BLaER1 (cell line): Measurements from ENCODE around the gene THUMPD2.

Source experiments
- H3K27ac ChIP-seq: shearing (Covaris generic); formaldehyde crosslinking; 2 replicates; pipeline ENCODE4 v1.8.1; 2022
- H3K27me3 ChIP-seq: shearing (Covaris generic); formaldehyde crosslinking; 2 replicates; pipeline ENCODE4 v1.8.1; 2022
- H3K36me3 ChIP-seq: shearing (Covaris generic); formaldehyde crosslinking; 2 replicates; pipeline ENCODE4 v1.8.1; 2022
- H3K4me1 ChIP-seq: shearing (Covaris generic); formaldehyde crosslinking; 2 replicates; pipeline ENCODE4 v1.8.1; 2022
- H3K4me2 ChIP-seq: shearing (Covaris generic); formaldehyde crosslinking; 2 replicates; pipeline ENCODE4 v1.8.1; 2022
- H3K4me3 ChIP-seq: shearing (Covaris generic); formaldehyde crosslinking; 2 replicates; pipeline ENCODE4 v1.8.1; 2022
- H3K9ac ChIP-seq: shearing (Covaris generic); formaldehyde crosslinking; 2 replicates; pipeline ENCODE4 v1.8.1; 2022
- H3K9me3 ChIP-seq: shearing (Covaris generic); formaldehyde crosslinking; 2 replicates; pipeline ENCODE4 v1.8.1; 2022
- H4K20me1 ChIP-seq: shearing (Covaris generic); formaldehyde crosslinking; 2 replicates; pipeline ENCODE4 v1.8.1; 2022
- Cebpa-rat ChIP-seq: shearing (Covaris generic); IDR thresholded peaks from 2 replicates; pipeline ENCODE4 v1.8.1; 2022

THUMPD2 gene

GRCh38 chr2:39787950-39788349 lies 8.9 kb upstream of the THUMPD2 start:
- no peaks in the 10 kb centered on the region for H3K4me1 ChIP-seq
- H3K9ac ChIP-seq: no peak overlapping the region
- peaks cover 33% of the 10 kb centered on the region for H3K9me3 ChIP-seq
- no peak overlapping the region for H3K4me3 ChIP-seq
- no peaks in the 10 kb centered on the region for H3K36me3 ChIP-seq
- no peaks in the 10 kb centered on the region for H4K20me1 ChIP-seq
- no peaks in the 10 kb centered on the region for H3K27me3 ChIP-seq
- no peak for TF ChIP-seq Cebpa-rat
- H3K27ac ChIP-seq: no peak overlapping the region
- no peak overlapping the region for H3K4me2 ChIP-seq

DNA sequence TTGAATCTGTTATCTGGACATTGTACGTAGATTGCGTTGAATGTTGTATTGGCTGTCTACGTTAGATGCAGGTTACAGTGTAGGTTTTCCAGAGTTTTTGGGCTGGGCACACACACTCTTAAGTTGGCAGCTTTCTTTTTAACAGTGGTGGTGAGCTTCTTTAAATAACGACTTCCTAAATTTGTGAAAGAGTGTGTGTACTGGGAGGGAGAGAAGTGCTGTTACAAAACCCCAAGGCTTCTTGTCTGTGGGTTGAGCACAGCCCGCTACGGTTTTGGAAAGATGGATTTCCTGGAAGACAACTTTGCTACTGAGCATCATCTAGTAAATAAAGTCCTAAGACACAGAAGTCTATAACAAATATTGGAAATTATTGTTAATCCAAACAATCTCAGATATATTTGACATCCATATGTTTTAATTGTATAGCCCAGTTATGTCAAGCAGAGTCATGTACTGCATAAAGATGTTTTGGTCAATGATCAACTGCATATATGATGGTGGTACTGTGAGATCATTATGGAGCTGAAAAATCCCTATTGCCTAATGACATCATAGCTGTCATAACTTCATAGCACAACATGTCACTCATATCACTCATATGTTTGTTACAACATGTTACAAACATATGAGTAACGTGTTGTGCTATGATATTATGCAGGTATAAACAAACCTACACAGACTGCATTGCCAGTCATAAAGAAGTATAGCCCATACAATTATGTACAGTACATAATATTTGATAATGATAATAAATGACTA lies 7.9 kb upstream of the THUMPD2 start:
- no peak overlapping the region for H3K4me2 ChIP-seq

DNA sequence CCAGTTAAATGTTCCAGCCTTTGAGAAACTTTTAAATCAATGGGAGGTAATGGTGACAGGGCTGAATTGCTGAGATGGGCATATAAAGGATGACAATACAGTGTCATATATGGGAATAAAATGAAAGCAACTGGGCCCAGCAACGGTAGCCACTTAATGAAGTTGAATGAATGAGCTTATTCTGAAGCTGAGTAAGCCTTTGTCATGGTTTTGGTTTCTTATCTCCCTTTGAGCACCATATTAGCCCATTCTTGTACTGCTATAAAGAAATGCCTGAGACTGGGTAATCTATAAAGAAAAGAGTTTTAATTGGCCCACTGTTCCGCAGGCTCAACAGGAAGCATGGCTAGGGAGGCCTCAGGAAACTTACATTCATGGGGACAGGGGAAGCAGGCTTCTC lies 3.5 kb upstream of the THUMPD2 start:
- Histone ChIP-seq H3K27ac (no peak overlapping the region), H3K36me3 (no peaks in the 10 kb centered on the region), H3K4me1 (peaks cover 35% of the 10 kb centered on the region), H4K20me1 (no peaks in the 10 kb centered on the region), H3K4me2 (no peak overlapping the region), H3K9ac (no peak overlapping the region), H3K27me3 (no peaks in the 10 kb centered on the region), H3K4me3 (no peak overlapping the region), H3K9me3 (peaks cover 4% of the 10 kb centered on the region; the same call in 1 of the 2 replicates)
- TF ChIP-seq Cebpa-rat: no peak

More for the DNA sequence above, 7.9 kb upstream of the THUMPD2 start:
- no peak for TF ChIP-seq Cebpa-rat
- Histone ChIP-seq H4K20me1 (no peaks in the 10 kb centered on the region), H3K9ac (no peak overlapping the region), H3K9me3 (peaks cover 32% of the 10 kb centered on the region), H3K4me1 (peaks cover 2% of the 10 kb centered on the region), H3K27ac (no peak overlapping the region), H3K4me3 (no peak overlapping the region), H3K27me3 (no peaks in the 10 kb centered on the region), H3K36me3 (no peaks in the 10 kb centered on the region)

GRCh38 chr2:39781697-39782096 lies 2.6 kb upstream of the THUMPD2 start:
- peaks cover 44% of the 10 kb centered on the region for H3K4me1 ChIP-seq
- no peak overlapping the region for H3K9ac ChIP-seq
- H3K4me2 ChIP-seq: peak overlapping the region; percentile 77
- peaks cover 4% of the 10 kb centered on the region; the same call in 1 of the 2 replicates for H3K9me3 ChIP-seq
- no peak for TF ChIP-seq Cebpa-rat
- no peaks in the 10 kb centered on the region for H4K20me1 ChIP-seq
- H3K27ac ChIP-seq: no peak overlapping the region
- H3K27me3 ChIP-seq: no peaks in the 10 kb centered on the region
- no peak overlapping the region for H3K4me3 ChIP-seq
- H3K36me3 ChIP-seq: peaks cover 1% of the 10 kb centered on the region; the same call in 1 of the 2 replicates

- Histone ChIP-seq H3K27me3 (no peaks in the 10 kb centered on the region), H3K4me2 (peak overlapping the region; percentile 77), H3K4me3 (peak overlapping the region; percentile 39; the same call in 1 of the 2 replicates), H3K27ac (peak overlapping the region; percentile 68; the same call in 1 of the 2 replicates), H3K9me3 (peaks cover 4% of the 10 kb centered on the region; the same call in 1 of the 2 replicates), H3K9ac (peak overlapping the region; percentile 52; the same call in 1 of the 2 replicates), H3K36me3 (peaks cover 7% of the 10 kb centered on the region; the same call in 1 of the 2 replicates), H4K20me1 (no peaks in the 10 kb centered on the region), H3K4me1 (peaks cover 50% of the 10 kb centered on the region)
- TF ChIP-seq Cebpa-rat: no peak
These were observed 2.0 kb upstream of the THUMPD2 start for GRCh38 chr2:39780825-39781600.

DNA sequence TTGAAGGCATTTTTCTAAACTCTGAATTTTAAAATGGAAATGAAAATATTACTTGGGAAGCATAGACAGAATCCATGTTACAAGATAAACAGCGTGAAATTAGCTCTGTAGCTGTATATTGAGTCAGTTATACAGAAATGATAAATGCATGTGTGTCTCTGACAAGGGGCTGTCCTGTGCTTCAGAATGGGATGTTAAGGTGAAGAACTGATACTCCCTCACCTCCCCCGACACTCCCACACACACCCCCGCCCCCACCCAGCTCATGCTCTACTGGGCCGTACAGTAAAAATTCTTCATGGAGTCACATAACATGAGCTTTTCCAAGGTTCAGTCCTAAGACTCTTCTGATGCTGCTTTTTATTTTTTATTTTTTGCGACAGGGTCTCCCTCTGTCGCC lies 869 bp upstream of the THUMPD2 start:
- Histone ChIP-seq H3K4me2 (peak overlapping the region; percentile 77), H3K4me1 (peaks cover 54% of the 10 kb centered on the region)

GRCh38 chr2:39779341-39779851 lies 338 bp upstream of the THUMPD2 start:
- H3K4me2 ChIP-seq: peak overlapping the region; percentile 77
- H4K20me1 ChIP-seq: peaks cover 14% of the 10 kb centered on the region
- no peak for TF ChIP-seq Cebpa-rat
- H3K36me3 ChIP-seq: peaks cover 18% of the 10 kb centered on the region
- H3K9ac ChIP-seq: peak overlapping the region; percentile 94; the same call in 1 of the 2 replicates
- H3K4me1 ChIP-seq: peaks cover 54% of the 10 kb centered on the region
- peak overlapping the region; percentile 81 for H3K4me3 ChIP-seq
- H3K27ac ChIP-seq: peak overlapping the region; percentile 95; the same call in 1 of the 2 replicates
- no peaks in the 10 kb centered on the region for H3K27me3 ChIP-seq
- H3K9me3 ChIP-seq: peaks cover 4% of the 10 kb centered on the region; the same call in 1 of the 2 replicates

More for the DNA sequence above, 869 bp upstream of the THUMPD2 start:
- Histone ChIP-seq H3K4me3 (no peak overlapping the region), H3K27ac (peak overlapping the region; percentile 95), H3K9me3 (peaks cover 4% of the 10 kb centered on the region; the same call in 1 of the 2 replicates), H4K20me1 (peaks cover 8% of the 10 kb centered on the region), H3K9ac (no peak overlapping the region), H3K36me3 (peaks cover 16% of the 10 kb centered on the region), H3K27me3 (no peaks in the 10 kb centered on the region)
- TF ChIP-seq Cebpa-rat: no peak

DNA sequence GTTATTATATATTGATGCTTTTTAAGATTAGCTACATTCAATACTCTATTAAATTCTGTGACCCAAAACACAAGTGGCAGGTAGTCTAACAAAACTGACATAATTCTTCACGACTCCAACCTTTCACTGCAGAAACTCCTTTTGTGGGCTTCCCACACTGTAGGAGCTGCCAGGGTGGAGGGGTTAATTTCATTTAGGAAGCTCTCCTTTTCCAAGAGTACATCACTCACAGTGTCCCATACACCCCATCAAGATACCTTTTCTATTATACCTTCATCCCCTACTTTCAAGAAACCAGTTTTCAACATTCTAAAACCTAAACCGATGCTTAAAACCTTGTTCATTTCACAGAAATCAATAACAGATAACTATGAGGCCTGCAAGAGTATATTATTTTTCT lies 825 bp downstream of the THUMPD2 start:
- peak overlapping the region; percentile 95 for H3K27ac ChIP-seq
- no peak for TF ChIP-seq Cebpa-rat

GRCh38 chr2:39772812-39773152 lies 6.3 kb downstream of the THUMPD2 start:
- Histone ChIP-seq H3K4me1 (peaks cover 26% of the 10 kb centered on the region), H4K20me1 (peaks cover 68% of the 10 kb centered on the region), H3K27ac (no peak overlapping the region), H3K4me2 (no peak overlapping the region), H3K4me3 (no peak overlapping the region), H3K36me3 (peaks cover 71% of the 10 kb centered on the region), H3K9me3 (peaks cover 4% of the 10 kb centered on the region; the same call in 1 of the 2 replicates), H3K9ac (no peak overlapping the region), H3K27me3 (no peaks in the 10 kb centered on the region)
- no peak for TF ChIP-seq Cebpa-rat

More for the DNA sequence above, 825 bp downstream of the THUMPD2 start:
- Histone ChIP-seq H3K27me3 (no peaks in the 10 kb centered on the region), H3K9ac (peak overlapping the region; percentile 94), H3K9me3 (peaks cover 8% of the 10 kb centered on the region; the same call in 1 of the 2 replicates), H3K4me1 (peaks cover 59% of the 10 kb centered on the region), H4K20me1 (peaks cover 25% of the 10 kb centered on the region), H3K36me3 (peaks cover 23% of the 10 kb centered on the region), H3K4me3 (peak overlapping the region; percentile 81), H3K4me2 (peak overlapping the region; percentile 77)
